Loucy (cell line): ENCODE measurements around the gene SLC25A26.

ENCODE experiments used
- EZH2phosphoT487 ChIP-seq: fragments of 200-600 bp; IDR thresholded peaks from 2 replicates; pipeline ENCODE4 v1.6.1; 2018; ENCODE audit warnings: antibody characterized with exemption, mild to moderate bottlenecking, moderate library complexity, borderline replicate concordance
- TF ChIP-seq, protein P1 (sequence below): fragments of 200-600 bp; sonication (generic); conservative IDR thresholded peaks from 2 replicates; pipeline ENCODE4 v1.5.1; 2014; ENCODE audit warnings: mild to moderate bottlenecking, antibody characterized with exemption, low read length

DNA sequence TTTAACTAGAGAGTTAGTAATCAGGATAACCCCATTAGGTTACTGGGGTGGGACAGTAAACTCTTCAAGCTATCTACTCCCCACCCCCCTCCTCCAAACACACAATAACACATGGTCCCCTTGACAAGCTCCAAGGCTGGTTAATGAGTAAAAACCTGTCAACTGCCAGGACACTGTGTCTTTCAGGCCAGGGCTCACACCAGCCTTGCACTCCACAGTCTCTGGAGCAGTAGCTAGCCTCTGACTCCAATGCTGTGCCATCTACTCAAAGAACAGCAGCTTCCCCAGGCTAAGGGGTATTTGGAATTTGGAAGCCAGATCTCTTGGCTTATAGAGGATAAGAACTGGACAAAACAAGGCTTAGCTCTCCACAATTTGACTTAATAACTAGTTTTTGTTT is 164.3 kb downstream of the SLC25A26 start:
- TF ChIP-seq, protein P1, sequence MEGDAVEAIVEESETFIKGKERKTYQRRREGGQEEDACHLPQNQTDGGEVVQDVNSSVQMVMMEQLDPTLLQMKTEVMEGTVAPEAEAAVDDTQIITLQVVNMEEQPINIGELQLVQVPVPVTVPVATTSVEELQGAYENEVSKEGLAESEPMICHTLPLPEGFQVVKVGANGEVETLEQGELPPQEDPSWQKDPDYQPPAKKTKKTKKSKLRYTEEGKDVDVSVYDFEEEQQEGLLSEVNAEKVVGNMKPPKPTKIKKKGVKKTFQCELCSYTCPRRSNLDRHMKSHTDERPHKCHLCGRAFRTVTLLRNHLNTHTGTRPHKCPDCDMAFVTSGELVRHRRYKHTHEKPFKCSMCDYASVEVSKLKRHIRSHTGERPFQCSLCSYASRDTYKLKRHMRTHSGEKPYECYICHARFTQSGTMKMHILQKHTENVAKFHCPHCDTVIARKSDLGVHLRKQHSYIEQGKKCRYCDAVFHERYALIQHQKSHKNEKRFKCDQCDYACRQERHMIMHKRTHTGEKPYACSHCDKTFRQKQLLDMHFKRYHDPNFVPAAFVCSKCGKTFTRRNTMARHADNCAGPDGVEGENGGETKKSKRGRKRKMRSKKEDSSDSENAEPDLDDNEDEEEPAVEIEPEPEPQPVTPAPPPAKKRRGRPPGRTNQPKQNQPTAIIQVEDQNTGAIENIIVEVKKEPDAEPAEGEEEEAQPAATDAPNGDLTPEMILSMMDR = no peak
- no peak for TF ChIP-seq EZH2phosphoT487
